HCT116 (cell line): ENCODE measurements around the gene BTBD10. TPM values are rescaled to one million over a fixed set of nuclear protein-coding genes. Genes with fewer than 3 reads are reported as not detected.

Experiments used
- ATAC-seq: fragments of 200-7000 bp; cut with Tn5 transposase; 2 replicates; pipeline ENCODE4 v1.9.1; 2020; ENCODE audit warnings: mild to moderate bottlenecking, moderate library complexity
- BruUV-seq: library from RNA; stranded (reverse); fragments of 400-500 nt; replicated peaks from 2 replicates; lab custom pipeline; 2021; lab: Mats Ljungman, UMichigan
- CTCF ChIA-PET: fragments of 300-600 bp; sonication (Branson Sonifier 250); formaldehyde crosslinking; loops from one replicate; lab custom pipeline; 2021; ENCODE audit warnings: antibody characterized with exemption; lab: Charles Lee
- POLR2A ChIA-PET: fragments of 300-600, 350-600 bp; sonication (Branson Sonifier 250); formaldehyde crosslinking; loops from one replicate; lab custom pipeline; 2021; ENCODE audit warnings: antibody characterized with exemption; lab: Charles Lee
- RAD21 ChIA-PET, 2 experiments: fragments of 300-600 bp; sonication (Branson Sonifier 250); formaldehyde crosslinking; loops; one replicate each; lab custom pipeline; 2023; ENCODE audit warnings: low total read pairs in 2 of 2; ENCODE audit not compliant: uncharacterized antibody in 2 of 2, unreplicated experiment in 2 of 2, low non-redundant PET in 1 of 2; lab: Charles Lee
- DNase-seq: peaks from one replicate; pipeline ENCODE4 v3.0.0-alpha.2; 2010; ENCODE audit warnings: low read depth, low spot score
- H2AFZ ChIP-seq: fragments of 200-600 bp; shearing (Covaris generic), sonication (generic); 2 replicates; pipeline ENCODE4 v1.6.1; 2017; ENCODE audit warnings: low read depth, mixed run types, mixed read lengths, antibody characterized with exemption, low read length; ENCODE audit not compliant: poor library complexity, severe bottlenecking
- H3K27ac ChIP-seq: 2 replicates; pipeline ENCODE4 v1.5.1; 2012; ENCODE audit warnings: low read depth, low read length
- H3K27me3 ChIP-seq: fragments of 200-600 bp; sonication (generic); 2 replicates; pipeline ENCODE4 v1.6.1; 2016; ENCODE audit warnings: mixed run types, low read length, mixed read lengths; ENCODE audit not compliant: insufficient read depth
- H3K36me3 ChIP-seq, 2 experiments: fragments of 200-500 bp in 1 of 2; fragments of 200-600 bp in 1 of 2; sonication (Bioruptor generic) in 1 of 2; sonication (generic) in 1 of 2; 2 replicates each; pipeline versions ENCODE4 v1.5.1 to v1.6.1; 2014 to 2016; ENCODE audit warnings: low read length in 2 of 2, inconsistent platforms in 1 of 2, mixed read lengths in 1 of 2, mixed run types in 1 of 2; ENCODE audit not compliant: insufficient read depth in 2 of 2, control insufficient read depth in 1 of 2
- H3K4me1 ChIP-seq, 2 experiments: fragments of 200-600 bp in 1 of 2; sonication (generic) in 1 of 2; 2 replicates each; pipeline versions ENCODE4 v1.5.1 to v1.6.1; 2012 to 2017; ENCODE audit warnings: low read length in 2 of 2, inconsistent platforms in 1 of 2, mild to moderate bottlenecking in 1 of 2, mixed read lengths in 1 of 2, mixed run types in 1 of 2, moderate library complexity in 1 of 2; ENCODE audit not compliant: insufficient read depth in 2 of 2, control insufficient read depth in 1 of 2
- H3K4me2 ChIP-seq: fragments of 200-600 bp; sonication (generic); 2 replicates; pipeline ENCODE4 v1.6.1; 2017; ENCODE audit warnings: mixed run types, low read length, mixed read lengths
- H3K4me3 ChIP-seq, 2 experiments: fragments of 200-600 bp in 1 of 2; sonication (generic) in 1 of 2; replicated peaks in 1 of 2; 2 replicates each; pipeline ENCODE4 v1.5.1; 2011 to 2016; ENCODE audit warnings: low read length in 2 of 2, control low read depth in 1 of 2, low read depth in 1 of 2, mild to moderate bottlenecking in 1 of 2, mixed read lengths in 1 of 2, mixed run types in 1 of 2
- H3K79me2 ChIP-seq: fragments of 200-600 bp; sonication (generic); 2 replicates; pipeline ENCODE4 v1.6.1; 2017; ENCODE audit warnings: mild to moderate bottlenecking, mixed run types, low read length, moderate library complexity, mixed read lengths; ENCODE audit not compliant: insufficient read depth
- H3K9ac ChIP-seq: fragments of 200-600 bp; sonication (generic); 2 replicates; pipeline ENCODE4 v1.6.1; 2016; ENCODE audit warnings: low read length, mixed read lengths
- H3K9me2 ChIP-seq: fragments of 200-600 bp; sonication (generic), shearing (Covaris generic); 2 replicates; pipeline ENCODE4 v1.6.1; 2017; ENCODE audit warnings: mixed run types, mild to moderate bottlenecking, moderate library complexity; ENCODE audit not compliant: insufficient read depth
- H3K9me3 ChIP-seq, 2 experiments: fragments of 200-500 bp in 1 of 2; fragments of 200-600 bp in 1 of 2; sonication (Bioruptor generic) in 1 of 2; sonication (generic) in 1 of 2; 2 replicates each; pipeline ENCODE4 v1.6.1; 2014 to 2017; ENCODE audit warnings: low read length in 2 of 2, mixed read lengths in 2 of 2, inconsistent platforms in 1 of 2, low read depth in 1 of 2, mild to moderate bottlenecking in 1 of 2, mixed run types in 1 of 2, moderate library complexity in 1 of 2; ENCODE audit not compliant: control insufficient read depth in 1 of 2, insufficient read depth in 1 of 2
- H4K20me1 ChIP-seq: fragments of 200-600 bp; sonication (generic), shearing (Covaris generic); 2 replicates; pipeline ENCODE4 v1.6.1; 2017; ENCODE audit warnings: mixed run types, mild to moderate bottlenecking, moderate library complexity; ENCODE audit not compliant: insufficient read depth
- CBX3 ChIP-seq: IDR thresholded peaks from 2 replicates; pipeline ENCODE4 v1.6.1; 2012; ENCODE audit warnings: low read depth
- CEBPB ChIP-seq: IDR thresholded peaks from 2 replicates; pipeline ENCODE4 v1.6.1; 2012; ENCODE audit warnings: low read depth
- EZH2phosphoT487 ChIP-seq: fragments of 200-600 bp; IDR thresholded peaks from 2 replicates; pipeline ENCODE4 v1.6.1; 2018; ENCODE audit warnings: antibody characterized with exemption, borderline replicate concordance
- JUND ChIP-seq: IDR thresholded peaks from 2 replicates; pipeline ENCODE4 v1.6.1; 2012
- MAX ChIP-seq: IDR thresholded peaks from 2 replicates; pipeline ENCODE4 v1.6.1; 2012
- POLR2A ChIP-seq: IDR thresholded peaks from 2 replicates; pipeline ENCODE4 v1.7.0; 2011; ENCODE audit warnings: borderline replicate concordance; ENCODE audit not compliant: insufficient read depth, insufficient read length; ENCODE audit errors: extremely low read depth
- POLR2AphosphoS5 ChIP-seq: IDR thresholded peaks from 2 replicates; pipeline ENCODE4 v1.6.1; 2011; ENCODE audit warnings: mild to moderate bottlenecking, low read depth, low read length, moderate library complexity
- SP1 ChIP-seq: IDR thresholded peaks from 2 replicates; pipeline ENCODE4 v1.6.1; 2012; ENCODE audit warnings: low read depth
- TCF7L2 ChIP-seq: IDR thresholded peaks from 2 replicates; pipeline ENCODE4 v1.7.0; 2011; ENCODE audit warnings: borderline replicate concordance, inconsistent platforms; ENCODE audit not compliant: insufficient read depth, insufficient read length; ENCODE audit errors: extremely low read depth
- ZFX ChIP-seq: fragments of 450-650 bp; IDR thresholded peaks from 2 replicates; pipeline ENCODE4 v1.6.1; 2017
- ZNF274 ChIP-seq: fragments of 200-500 bp; sonication (Bioruptor generic); IDR thresholded peaks from 2 replicates; pipeline ENCODE4 v1.6.1; 2014; ENCODE audit warnings: mild to moderate bottlenecking, low read depth, low read length, inconsistent platforms
- intact Hi-C: fragments of 100-400 bp; cut with micrococcal nuclease; formaldehyde crosslinking; loops from 2 replicates; pipeline ENCODE4 v1.10.0; 2022
- total RNA-seq: library from RNA; stranded (reverse); gene quantifications from one replicate; pipeline ENCODE4 v1.2.1, GENCODE V29; 2021; ENCODE audit not compliant: unreplicated experiment

The BTBD10 gene
- total RNA-seq, 1 experiment from 2014 or later: 17.0 TPM

DNA sequence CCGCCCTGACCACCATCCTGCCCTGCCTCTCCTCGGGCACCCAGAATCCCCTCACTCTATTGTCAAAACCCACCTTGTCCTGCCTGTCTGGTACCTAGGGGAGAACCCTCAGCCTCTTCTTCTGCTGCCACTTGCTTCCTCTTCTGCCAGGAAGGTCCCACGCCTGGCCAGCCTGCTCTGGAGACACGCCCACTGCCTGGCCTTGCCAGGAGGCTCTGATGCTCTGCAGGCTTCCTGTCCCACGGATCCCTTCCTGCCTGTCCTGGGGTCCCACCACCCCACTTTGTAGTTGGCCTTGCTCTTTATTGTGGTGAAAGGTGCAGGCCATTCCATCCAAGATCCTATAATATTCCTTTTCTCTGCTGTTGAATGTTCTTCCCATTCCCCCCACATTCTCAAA lies 122.0 kb downstream of the BTBD10 start (continued):
- TF ChIP-seq POLR2AphosphoS5 (no peak), TCF7L2 (no peak), POLR2A (no peak), CEBPB (no peak), MAX (no peak), EZH2phosphoT487 (no peak), CBX3 (no peak), ZFX (no peak), SP1 (no peak), ZNF274 (no peak)
- TF ChIP-seq, all 23 proteins: peak for 0

DNA sequence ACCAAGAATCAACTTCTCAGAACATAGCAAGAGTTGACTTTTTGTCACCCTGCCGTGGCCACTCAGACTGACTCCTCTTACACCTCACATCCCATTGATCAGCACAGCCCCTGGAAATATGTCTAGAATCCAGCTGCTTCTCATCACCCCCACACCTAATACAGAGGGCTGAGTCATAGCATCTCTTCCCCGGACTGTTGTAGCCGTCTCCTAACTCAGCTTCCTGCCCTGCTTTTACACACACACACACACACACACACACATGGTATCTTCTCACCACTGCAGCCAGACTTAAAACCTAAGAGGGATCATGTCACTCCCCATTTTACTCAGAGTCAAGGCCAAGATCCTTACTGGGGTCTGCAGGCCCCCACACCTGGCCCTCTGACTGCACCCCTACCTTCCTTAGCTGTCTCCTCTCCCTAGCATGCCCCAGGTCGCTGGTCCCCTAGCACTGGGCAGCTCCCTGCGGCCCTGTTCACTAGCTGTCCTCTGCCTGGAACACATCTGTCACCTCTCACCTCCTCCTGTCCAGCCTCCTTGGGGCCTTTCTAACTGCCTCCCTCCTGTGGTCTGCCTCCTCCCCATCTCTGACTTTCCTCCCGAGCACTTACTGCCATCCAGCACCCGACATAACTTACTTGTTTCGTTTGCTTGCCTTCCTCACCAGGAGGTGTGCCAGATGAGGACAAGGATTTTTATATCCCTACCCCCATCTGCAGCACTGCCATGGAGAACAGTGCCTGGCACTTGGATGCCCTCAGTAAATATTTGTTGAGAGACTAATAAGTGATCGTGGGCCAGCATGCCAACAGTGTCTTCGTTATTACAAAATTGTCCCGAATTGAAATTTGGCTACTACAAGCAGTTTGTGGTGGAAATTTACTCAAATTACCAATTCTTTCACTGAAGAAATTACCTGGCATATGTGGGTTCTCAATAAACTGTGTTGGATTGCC lies 123.5 kb downstream of the BTBD10 start:
- no peaks in the 10 kb centered on the region for H4K20me1 ChIP-seq
- ChIA-PET RAD21 (interaction anchor here (1.1 to 1.9 kb wide), 2 partner anchors 129 kb away, joined by 3 to 5 read pairs; no protein-coding TSS in a partner anchor), CTCF (interaction anchor here (0.9 to 3.5 kb wide), 6 partner anchors 14 to 433 kb away, joined by 3 to 23 read pairs (median 3); no protein-coding TSS in a partner anchor)
- H3K27ac ChIP-seq: peak overlapping the region; percentile 63
- H3K79me2 ChIP-seq: no peaks in the 10 kb centered on the region
- peak overlapping the region in 1 of 2 experiments; percentile 56; a peak in 1 of 4 replicates for H3K4me3 ChIP-seq
- intact Hi-C loops: loop anchor here (2.0 to 5.0 kb wide), 2 partner anchors 61 to 377 kb away; no protein-coding TSS in a partner anchor
- H3K9ac ChIP-seq: peak overlapping the region; percentile 62
- peak overlapping the region; percentile 88 for H3K4me2 ChIP-seq
- H2AFZ ChIP-seq: peak overlapping the region; percentile 26
- no peaks in the 10 kb centered on the region for H3K9me2 ChIP-seq
- no TSS peak for BruUV-seq
- peak; percentile 35; the same call in 1 of the 2 replicates for TF ChIP-seq JUND
- TF ChIP-seq POLR2AphosphoS5: no peak
- TF ChIP-seq, all 23 proteins: peak for 1
- Histone ChIP-seq H3K9me3 (no peaks in the 10 kb centered on the region), H3K36me3 (no peaks in the 10 kb centered on the region), H3K27me3 (no peaks in the 10 kb centered on the region), H3K4me1 (peaks cover 54 to 72% of the 10 kb centered on the region in 2 experiments)
- ATAC-seq (peak; percentile 60), DNase-seq (no peak)
- POLR2A ChIA-PET: interaction anchor here (1.1 to 1.4 kb wide), 2 partner anchors 10 to 125 kb away, joined by 3 read pairs; no protein-coding TSS in a partner anchor
